Pancreas (tissue), 10 donors: ENCODE results near the gene COLQ. TPM values are rescaled to one million over a fixed set of nuclear protein-coding genes. Genes with fewer than 3 reads are reported as not detected.

Source experiments
- ATAC-seq, 4 donors: fragments of 200-7000 bp; cut with Tn5 transposase; one replicate each; pipeline versions ENCODE4 v1.8.0 to v1.9.1; 2020; ENCODE audit warnings: mild to moderate bottlenecking in 4 of 4, moderate library complexity in 4 of 4
- DNase-seq, 6 donors: peaks; one replicate each; pipeline ENCODE4 v3.0.0-alpha.2; 2020
- FAIRE-seq: peaks from 2 replicates; lab custom pipeline; 2012; peaks lifted over from hg19 to GRCh38; lab: Jason Lieb, UNC
- H3K27ac ChIP-seq, 4 donors: fragments of 200-600 bp; sonication (generic); 1 replicate in 3 of 4; 2 replicates in 1 of 4; pipeline versions ENCODE4 v1.5.0 to v1.8.0; 2020
- H3K27me3 ChIP-seq, 4 donors: fragments of 200-600 bp; one replicate each; pipeline ENCODE4 v1.8.0; 2021
- H3K36me3 ChIP-seq, 3 donors: fragments of 200-600 bp; sonication (generic) in 1 of 3; one replicate each; pipeline versions ENCODE4 v1.5.0 to v1.8.0; 2020 to 2021
- H3K4me1 ChIP-seq, 3 donors: fragments of 200-600 bp; one replicate each; pipeline ENCODE4 v1.8.0; 2021
- H3K4me3 ChIP-seq, 4 donors: fragments of 200-600 bp; sonication (generic) in 2 of 4; one replicate each; pipeline versions ENCODE4 v1.5.0 to v1.8.0; 2020 to 2021
- H3K9me3 ChIP-seq, 4 donors: fragments of 200-600 bp; one replicate each; pipeline ENCODE4 v1.8.0; 2021
- CTCF ChIP-seq, 4 donors: fragments of 200-600 bp; sonication (generic) in 3 of 4; IDR thresholded peaks; one replicate each; pipeline versions ENCODE4 v1.5.0 to v1.8.0; 2021; ENCODE audit warnings: antibody characterized with exemption in 4 of 4
- WGBS, 2 donors: extraction: QIAGEN DNeasy Blood & Tissue Kit; methylation state at CpG; one replicate each; pipeline ENCODE4 v1.1.7; 2013; 5-methylcytosine and 5-hydroxymethylcytosine counted together
- intact Hi-C, 3 donors: fragments of 100-400 bp; cut with DNase I; formaldehyde crosslinking; loops; one replicate each; pipeline versions ENCODE4 v1.11.1 to v1.14.2; 2022
- polyA plus RNA-seq, 2 donors: library from polyadenylated mRNA; stranded (reverse); fragments of 200-250 nt; gene quantifications; one replicate each; pipeline ENCODE4 v1.2.3, GENCODE V29; 2013
- total RNA-seq, 6 donors: library from RNA; stranded (reverse); fragmentation: NEBNext Ultra II Directional in 4 of 6; extraction: Animal tissue kit (Norgen Biotek cat#: 25700) in 4 of 6; gene quantifications; one replicate each; pipeline versions ENCODE4 v1.2.1 to v1.2.4, GENCODE V29; 2021 to 2023
- donor health status: healthy with polysubstance abuse.
- donor health status: DM: no; HTN: no; CAD: no; lungs with moderate emphysema.
- donor health status: DM: no; HTN: no; CAD: no.
- donor health status: control.
- donor health status: control.
- donor health status: Bipolar disorder and iron deficiency.
- donor health status: DM: yes; HTN: yes; CAD: no.
- donor health status: DM: no; HTN: no; CAD: no.
- donor health status: DM: no; HTN: no; CAD: no.
- donor health status: DM: yes; HTN: yes; CAD: no.

Gene COLQ
- total and polyA plus RNA-seq, 8 donors: 0.28 to 3.1 (median 0.83) TPM

DNA sequence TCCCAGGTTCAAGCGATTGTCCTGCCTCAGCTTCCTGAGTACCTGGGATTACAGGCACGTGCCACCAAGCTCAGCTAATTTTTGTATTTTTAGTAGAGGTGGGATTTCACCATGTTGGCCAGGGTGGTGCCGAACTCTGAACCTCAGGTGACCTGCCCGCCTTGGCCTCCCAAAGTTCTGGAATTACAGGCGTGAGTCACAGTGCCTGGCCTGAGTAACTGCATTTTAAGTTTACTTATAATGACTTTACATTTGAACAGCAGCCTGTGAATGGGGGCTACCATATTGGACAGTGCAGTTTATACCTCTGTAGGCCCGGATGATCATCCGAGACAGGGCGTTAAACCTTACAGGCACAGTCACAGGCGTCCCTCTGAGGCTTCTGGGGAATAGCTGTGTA, 69.3 kb downstream of the COLQ start:
- H3K27ac ChIP-seq: no peak overlapping the region
- H3K9me3 ChIP-seq: no peaks in the 10 kb centered on the region
- FAIRE-seq: no peak
- no peaks in the 10 kb centered on the region for H3K27me3 ChIP-seq
- no peak for DNase-seq
- 80 to 89% methylated on average over 9 of the region's 9 CpGs for WGBS, 2 donors
- no peak for ATAC-seq
- intact Hi-C loops: no loop called here
- no peaks in the 10 kb centered on the region for H3K36me3 ChIP-seq
- H3K4me3 ChIP-seq: no peak overlapping the region
- TF ChIP-seq CTCF (IDR thresholded peaks at IDR 0.05): no peak
- no peaks in the 10 kb centered on the region for H3K4me1 ChIP-seq

DNA sequence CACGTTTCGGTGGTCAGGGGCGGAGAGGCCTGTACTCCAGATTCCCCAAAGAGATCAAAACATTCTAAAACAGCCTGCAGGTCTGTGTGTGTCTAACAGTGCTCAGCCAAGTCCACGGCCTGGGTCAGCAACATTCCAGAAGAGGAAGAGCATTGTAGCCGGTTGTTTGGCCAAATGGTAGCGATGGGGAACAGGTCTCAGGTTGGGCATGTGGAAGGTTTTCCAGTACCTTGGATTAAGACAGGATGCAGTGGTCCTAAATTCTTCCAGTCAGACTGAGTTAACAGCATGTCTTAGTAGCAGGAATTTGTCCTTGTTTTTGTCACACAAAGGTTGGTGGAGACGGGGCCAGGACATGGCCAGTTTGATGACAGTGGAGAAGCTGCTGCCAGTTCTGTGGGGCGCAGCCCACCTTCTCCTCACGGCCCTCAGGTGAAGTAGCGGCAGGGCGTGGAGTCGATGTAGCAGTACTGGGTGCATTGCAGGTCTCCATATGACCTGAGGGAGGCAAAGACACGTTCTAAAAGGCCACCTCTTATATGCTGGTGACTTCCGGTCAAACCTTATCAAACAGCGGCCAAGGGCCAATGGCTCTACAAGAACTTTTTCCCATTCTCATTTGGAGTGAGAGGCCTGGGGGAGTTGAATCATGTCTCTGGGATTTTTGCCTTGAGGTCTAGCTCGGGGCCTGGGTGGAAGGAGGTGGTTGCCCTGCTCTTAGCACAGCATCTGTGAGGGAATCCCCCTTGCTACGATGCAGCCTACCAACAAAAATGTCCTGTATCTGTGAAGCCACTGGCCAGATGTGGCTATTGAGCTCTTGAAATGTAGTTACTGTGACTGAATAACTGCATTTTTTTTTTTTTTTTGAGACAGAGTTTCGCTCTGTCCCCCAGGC, 70.0 kb downstream of the COLQ start:
- no peak for TF ChIP-seq CTCF (IDR thresholded peaks at IDR 0.05)
- H3K36me3 ChIP-seq: no peaks in the 10 kb centered on the region
- intact Hi-C loops: no loop called here
- H3K4me1 ChIP-seq: no peaks in the 10 kb centered on the region
- DNase-seq (no peak), ATAC-seq (no peak), FAIRE-seq (no peak)
- H3K27me3 ChIP-seq: no peaks in the 10 kb centered on the region
- 87 to 88% methylated on average over 18 of the region's 18 CpGs for WGBS, 2 donors
- no peak overlapping the region for H3K4me3 ChIP-seq
- no peak overlapping the region for H3K27ac ChIP-seq
- H3K9me3 ChIP-seq: no peaks in the 10 kb centered on the region

DNA sequence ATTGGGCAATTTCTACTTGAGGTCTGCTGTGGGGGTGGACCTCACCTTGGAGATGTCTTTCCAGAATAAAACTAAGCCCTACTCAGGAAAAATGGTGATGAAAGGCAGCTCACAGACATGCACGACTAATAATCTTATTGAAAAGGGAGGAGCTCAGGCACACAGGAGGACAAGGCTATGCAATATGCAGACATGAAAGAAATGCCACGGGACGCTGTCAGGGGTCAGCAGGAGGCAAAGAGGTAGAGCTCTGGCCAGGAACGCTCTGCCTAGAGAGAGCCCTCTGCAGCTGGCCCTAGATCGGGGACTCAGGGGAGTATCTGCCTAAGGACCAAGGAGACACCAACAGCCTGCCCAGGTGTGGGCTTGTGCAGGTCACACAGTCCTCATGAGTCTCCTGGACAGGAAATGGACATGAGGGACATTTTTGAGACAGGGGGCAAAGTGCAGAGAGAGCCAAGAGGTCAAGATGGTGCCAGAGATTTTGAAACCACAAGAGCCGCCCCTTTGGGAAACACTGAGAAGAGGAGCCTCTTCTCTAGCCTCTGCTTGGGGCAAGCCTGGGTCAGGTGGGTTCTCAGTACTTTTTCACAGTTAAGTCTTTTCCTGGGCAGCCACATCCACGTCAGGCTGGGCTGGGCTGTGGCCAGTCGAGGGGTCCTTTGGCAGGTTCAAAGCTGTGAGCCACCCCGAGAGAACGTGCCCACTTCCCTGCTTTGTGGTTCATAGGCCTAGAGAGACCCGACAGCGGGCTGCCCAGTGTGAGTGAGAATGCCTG, 70.9 kb downstream of the COLQ start:
- WGBS, 2 donors: 88 to 91% methylated on average over 12 of the region's 12 CpGs
- no peaks in the 10 kb centered on the region for H3K36me3 ChIP-seq
- no peaks in the 10 kb centered on the region for H3K27me3 ChIP-seq
- no peak overlapping the region for H3K27ac ChIP-seq
- FAIRE-seq (no peak), ATAC-seq (no peak), DNase-seq (no peak)
- intact Hi-C loops: no loop called here
- no peaks in the 10 kb centered on the region for H3K4me1 ChIP-seq
- TF ChIP-seq CTCF (IDR thresholded peaks at IDR 0.05): no peak
- no peaks in the 10 kb centered on the region for H3K9me3 ChIP-seq
- H3K4me3 ChIP-seq: no peak overlapping the region

GRCh38 chr3:15449489-15450224, 71.8 kb downstream of the COLQ start:
- DNase-seq (no peak), FAIRE-seq (no peak), ATAC-seq (no peak)
- Histone ChIP-seq H3K4me1 (no peaks in the 10 kb centered on the region), H3K27me3 (no peaks in the 10 kb centered on the region), H3K4me3 (no peak overlapping the region), H3K9me3 (no peaks in the 10 kb centered on the region), H3K27ac (no peak overlapping the region), H3K36me3 (no peaks in the 10 kb centered on the region)
- no peak for TF ChIP-seq CTCF (IDR thresholded peaks at IDR 0.05)
- intact Hi-C loops: no loop called here
- WGBS, 2 donors: 91 to 97% methylated on average over 3 of the region's 3 CpGs
